ACHN (cell line): ENCODE results near the gene SUMO2.
"Not testable (repeated sequence)": the region's sequence is repeated elsewhere in the genome, so short reads cannot be mapped to it uniquely, and the experiment has no call there.

Experiments
- DNase-seq: peaks from one replicate; pipeline ENCODE4 v3.0.0-alpha.2; 2015
- in situ Hi-C: cut with HindIII; loops from 2 replicates; pipeline ENCODE4 v1.10.0; 2017; ENCODE audit warnings: low sequenced_read_pairs, low pct_ligation_motif_present, low pct_unique_long_range_greater_than_20kb

Gene SUMO2

GRCh38 chr17:75182569-75183436 is at the start of gene SUMO2:
SUMO2 (minus strand) TSS chr17:75182959; CDS start chr17:75182834, 125 bp downstream.
- peak; percentile 96 for DNase-seq
- in situ Hi-C loops: no loop called here

GRCh38 chr17:75231741-75232464 is 49.1 kb upstream of the SUMO2 start:
- DNase-seq: no peak
- in situ Hi-C loops: no loop called here

GRCh38 chr17:75231071-75231470 is 48.3 kb upstream of the SUMO2 start:
- in situ Hi-C loops: no loop called here
- no peak for DNase-seq

- in situ Hi-C loops: no loop called here
- DNase-seq: no peak
Measured at GRCh38 chr17:75228847-75229246, 46.1 kb upstream of the SUMO2 start.

GRCh38 chr17:75228305-75228704 is 45.5 kb upstream of the SUMO2 start:
- DNase-seq: no peak

GRCh38 chr17:75227729-75228128 is 45.0 kb upstream of the SUMO2 start:
- in situ Hi-C loops: no loop called here
- DNase-seq: no peak

More at GRCh38 chr17:75228305-75228704, 45.5 kb upstream of the SUMO2 start:
- in situ Hi-C loops: no loop called here

GRCh38 chr17:75225016-75225415 is 42.3 kb upstream of the SUMO2 start:
- no peak for DNase-seq

GRCh38 chr17:75219815-75220214 is 37.1 kb upstream of the SUMO2 start:
- in situ Hi-C loops: no loop called here
- no peak for DNase-seq

More at GRCh38 chr17:75225016-75225415, 42.3 kb upstream of the SUMO2 start:
- in situ Hi-C loops: no loop called here

- no peak for DNase-seq
- in situ Hi-C loops: no loop called here
Measured at GRCh38 chr17:75218131-75218530, 35.4 kb upstream of the SUMO2 start.

GRCh38 chr17:75209061-75209460 is 26.3 kb upstream of the SUMO2 start:
- DNase-seq: no peak
- in situ Hi-C loops: no loop called here

GRCh38 chr17:75208161-75208560 is 25.4 kb upstream of the SUMO2 start:
- no peak for DNase-seq
- in situ Hi-C loops: no loop called here

GRCh38 chr17:75207760-75208159 is 25.0 kb upstream of the SUMO2 start:
- DNase-seq: no peak
- in situ Hi-C loops: no loop called here

- DNase-seq, in situ Hi-C loops: not testable (repeated sequence)
Measured at GRCh38 chr17:75207050-75207407, 24.3 kb upstream of the SUMO2 start.

- in situ Hi-C loops: no loop called here
- no peak for DNase-seq
Measured at GRCh38 chr17:75205793-75206163, 23.0 kb upstream of the SUMO2 start.

- in situ Hi-C loops: no loop called here
Measured at GRCh38 chr17:75205037-75205792, 22.5 kb upstream of the SUMO2 start, which contains the start of gene NUP85. NUP85 (plus strand) TSS chr17:75205679; CDS start chr17:75205762, 83 bp downstream.

GRCh38 chr17:75199886-75200618 is 17.3 kb upstream of the SUMO2 start:
- no peak for DNase-seq
- in situ Hi-C loops: no loop called here

More at GRCh38 chr17:75205037-75205792, 22.5 kb upstream of the SUMO2 start, which contains the start of gene NUP85:
- peak; percentile 96 for DNase-seq

- peak; percentile 98 for DNase-seq
Measured at GRCh38 chr17:75194879-75195278, 12.1 kb upstream of the SUMO2 start.

GRCh38 chr17:75191584-75191983 is 8.8 kb upstream of the SUMO2 start:
- DNase-seq: peak; percentile 61
- in situ Hi-C loops: no loop called here

More at GRCh38 chr17:75194879-75195278, 12.1 kb upstream of the SUMO2 start:
- in situ Hi-C loops: no loop called here
